ENCODE data around the gene BRDT.

GRCh38 chr1:91924146-91924545 lies 25.1 kb upstream of the BRDT start:
- TF ChIP-seq, protein P1, sequence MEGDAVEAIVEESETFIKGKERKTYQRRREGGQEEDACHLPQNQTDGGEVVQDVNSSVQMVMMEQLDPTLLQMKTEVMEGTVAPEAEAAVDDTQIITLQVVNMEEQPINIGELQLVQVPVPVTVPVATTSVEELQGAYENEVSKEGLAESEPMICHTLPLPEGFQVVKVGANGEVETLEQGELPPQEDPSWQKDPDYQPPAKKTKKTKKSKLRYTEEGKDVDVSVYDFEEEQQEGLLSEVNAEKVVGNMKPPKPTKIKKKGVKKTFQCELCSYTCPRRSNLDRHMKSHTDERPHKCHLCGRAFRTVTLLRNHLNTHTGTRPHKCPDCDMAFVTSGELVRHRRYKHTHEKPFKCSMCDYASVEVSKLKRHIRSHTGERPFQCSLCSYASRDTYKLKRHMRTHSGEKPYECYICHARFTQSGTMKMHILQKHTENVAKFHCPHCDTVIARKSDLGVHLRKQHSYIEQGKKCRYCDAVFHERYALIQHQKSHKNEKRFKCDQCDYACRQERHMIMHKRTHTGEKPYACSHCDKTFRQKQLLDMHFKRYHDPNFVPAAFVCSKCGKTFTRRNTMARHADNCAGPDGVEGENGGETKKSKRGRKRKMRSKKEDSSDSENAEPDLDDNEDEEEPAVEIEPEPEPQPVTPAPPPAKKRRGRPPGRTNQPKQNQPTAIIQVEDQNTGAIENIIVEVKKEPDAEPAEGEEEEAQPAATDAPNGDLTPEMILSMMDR (IDR thresholded peaks at IDR 0.05): no peak
- no peak for TF ChIP-seq POLR2A (IDR thresholded peaks at IDR 0.05)
